GM18873 (cell line): ENCODE results near the gene SMIM11.

ENCODE experiments used
- ATAC-seq: cut with Tn5 transposase; IDR thresholded peaks from one replicate; pipeline ENCODE4 v1.9.1; 2021; ENCODE audit warnings: mild to moderate bottlenecking, moderate library complexity, moderate number of reproducible peaks; ENCODE audit not compliant: unreplicated experiment, low FRiP score

SMIM11 gene

GRCh38 chr21:34374940-34375618, at the start of gene SMIM11:
TSS of gene SMIM11 (plus strand) at chr21:34375507. CDS start at chr21:34379505, 3,998 bp downstream.
- peak; percentile 76 for ATAC-seq

DNA sequence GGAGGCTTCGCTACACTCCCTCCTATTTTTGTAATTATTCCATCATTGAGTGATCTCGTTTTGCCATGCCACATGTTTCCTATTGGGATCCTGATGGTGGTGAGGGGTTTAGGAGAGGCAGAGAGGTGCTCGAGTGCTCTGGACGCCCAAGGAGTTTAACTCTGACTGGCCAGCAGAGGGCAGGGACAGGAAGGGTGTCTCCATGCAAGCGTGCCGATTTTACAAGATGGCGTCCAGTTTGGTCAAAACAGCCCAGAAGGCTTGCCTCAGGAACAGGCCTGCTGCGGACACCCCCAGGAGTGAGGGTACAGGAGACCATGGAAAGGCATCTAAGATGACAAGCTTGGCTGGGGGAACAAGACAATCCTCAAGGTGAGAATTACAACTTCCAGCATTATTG, 45.3 kb upstream of the SMIM11 start:
- ATAC-seq: no peak

DNA sequence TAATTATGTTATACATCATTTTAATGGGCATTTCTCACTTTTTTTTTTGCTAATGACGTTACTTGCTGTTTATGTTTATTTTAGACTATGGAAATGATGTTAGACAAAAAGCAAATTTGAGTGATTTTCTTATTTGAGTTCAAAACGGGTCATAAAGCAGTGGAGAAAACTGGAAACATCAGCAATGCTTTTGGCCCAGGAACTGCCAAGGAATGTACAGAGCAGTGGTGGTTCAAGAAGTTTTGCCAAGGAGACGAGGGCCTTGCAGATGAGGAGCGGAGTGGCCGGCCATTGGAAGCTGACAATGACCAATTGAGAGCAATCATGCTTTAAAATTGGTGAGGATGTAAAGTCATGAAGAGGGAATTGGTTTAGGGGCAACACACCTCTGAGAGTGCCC, 43.6 kb upstream of the SMIM11 start:
- no peak for ATAC-seq

- no peak for ATAC-seq
These were observed 43.0 kb upstream of the SMIM11 start for GRCh38 chr21:34332347-34332746.

DNA sequence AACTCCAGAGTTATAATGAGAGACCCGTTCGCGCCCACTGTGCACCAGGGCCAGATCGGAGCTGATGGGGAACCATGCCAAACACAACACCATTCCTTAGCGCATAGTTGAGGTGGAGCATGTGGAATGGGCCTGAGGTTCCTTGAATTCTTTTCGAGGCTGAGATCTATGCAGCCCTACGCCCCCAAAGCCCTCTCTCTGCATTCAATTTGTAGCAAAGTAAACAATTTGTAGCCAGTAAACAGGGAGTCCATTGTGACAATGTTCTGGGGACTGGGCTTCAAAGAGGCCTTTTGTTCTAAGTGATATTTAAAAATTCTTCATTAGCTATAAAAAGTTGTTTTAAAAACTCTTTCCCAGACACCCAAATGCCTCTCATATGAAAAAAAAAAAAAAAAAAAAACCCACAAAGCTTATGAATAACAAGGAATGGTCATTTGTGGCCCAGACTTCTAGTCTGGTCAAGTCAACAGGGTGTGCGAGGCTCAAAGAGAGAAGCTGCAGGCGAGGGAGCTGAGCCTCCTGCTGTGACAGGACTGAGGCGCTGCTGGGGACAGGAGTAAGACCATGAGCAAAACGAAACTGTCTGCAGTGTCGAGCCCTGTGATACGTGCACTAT, 42.1 kb upstream of the SMIM11 start:
- no peak for ATAC-seq

- ATAC-seq: no peak
These were observed 40.0 kb upstream of the SMIM11 start for GRCh38 chr21:34335316-34335715.

DNA sequence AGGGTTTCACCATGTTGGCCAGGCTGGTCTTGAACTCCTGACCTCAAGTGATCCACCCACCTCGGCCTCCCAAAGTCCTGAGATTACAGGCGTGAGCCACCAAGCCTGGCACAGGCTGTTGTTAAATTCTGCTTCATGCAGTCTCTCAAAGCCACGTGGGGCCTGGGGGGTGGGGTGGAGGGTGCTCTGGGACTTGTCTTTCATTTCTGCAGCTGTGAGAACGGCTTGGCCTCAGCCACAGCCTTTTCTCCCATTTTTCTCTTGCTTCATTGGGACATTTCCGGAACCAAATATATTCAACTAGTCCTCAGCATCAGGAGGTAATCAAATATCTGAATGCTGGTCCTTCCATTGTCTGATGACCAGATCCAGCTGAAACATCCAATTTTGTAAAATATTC, 39.1 kb upstream of the SMIM11 start:
- ATAC-seq: no peak

DNA sequence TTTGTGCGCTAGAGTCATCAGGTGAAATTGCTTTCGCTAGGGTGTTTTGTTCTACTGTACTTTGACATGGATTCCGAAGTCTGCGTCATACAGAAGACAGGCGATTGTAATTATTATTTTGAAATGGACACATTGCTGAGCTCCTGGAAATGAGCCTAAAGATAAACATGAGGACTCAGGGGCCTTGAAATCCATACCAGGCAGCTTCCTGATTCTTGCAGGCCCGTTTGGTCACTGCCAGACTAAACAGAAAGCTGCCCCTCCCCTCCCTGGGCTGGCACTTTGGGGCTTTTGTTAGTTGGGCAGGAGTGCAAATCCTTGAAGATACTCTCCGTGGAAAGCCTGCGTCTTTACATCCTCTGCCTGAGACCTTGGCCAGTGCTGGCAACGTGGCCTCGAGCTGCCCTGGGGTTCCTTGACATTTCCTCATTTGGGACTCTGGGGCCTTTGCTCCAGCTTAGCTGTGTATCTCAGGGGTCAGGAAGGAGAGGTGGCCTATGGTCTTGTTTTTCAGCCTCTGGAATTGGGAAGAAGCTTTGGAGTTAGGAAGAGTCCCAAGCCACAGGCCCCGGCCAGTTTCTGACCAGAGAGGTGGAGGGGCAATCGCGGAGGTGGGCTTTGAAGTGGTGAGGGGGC, 38.4 kb upstream of the SMIM11 start:
- ATAC-seq: no peak

DNA sequence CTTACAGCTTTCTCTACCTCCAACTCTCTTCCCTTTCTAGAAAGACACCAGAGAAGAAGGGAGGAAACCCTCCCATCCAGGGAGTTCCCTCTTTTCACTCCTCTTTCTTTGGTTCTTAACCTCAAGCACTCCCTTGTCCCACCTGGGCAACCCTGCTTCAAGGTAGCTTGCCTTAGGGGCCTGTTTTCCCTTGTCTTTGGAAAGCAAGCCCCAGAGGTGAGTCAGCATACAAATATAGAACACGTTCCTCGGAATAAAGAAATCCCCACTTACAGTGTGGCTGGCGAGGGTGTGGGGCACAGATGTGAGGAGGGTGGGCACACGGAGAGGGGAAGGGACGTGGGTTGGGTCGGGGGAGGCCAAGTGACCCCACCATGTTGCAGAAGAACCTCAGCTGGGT, 37.6 kb upstream of the SMIM11 start:
- ATAC-seq: no peak

DNA sequence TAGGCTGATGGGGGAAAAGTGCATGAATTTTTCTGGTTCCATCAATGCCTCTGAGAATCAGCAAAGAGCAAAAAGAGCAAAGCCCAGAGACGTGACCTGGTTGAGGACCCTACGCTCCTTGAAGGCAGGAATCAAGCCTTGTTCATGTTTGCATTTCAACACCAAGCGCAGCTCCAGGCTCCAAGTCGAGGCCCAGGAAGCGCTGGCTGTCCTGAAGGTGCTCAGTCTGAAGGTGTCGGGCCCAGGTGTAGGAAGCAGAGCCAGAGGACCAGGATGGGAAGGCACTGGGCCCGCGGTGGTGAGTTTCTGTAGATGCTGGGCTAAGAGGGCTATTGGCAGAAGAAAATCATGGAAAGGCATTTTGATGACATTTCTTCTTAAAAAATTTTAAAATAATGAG, 37.1 kb upstream of the SMIM11 start:
- no peak for ATAC-seq

GRCh38 chr21:34340061-34340460, 35.2 kb upstream of the SMIM11 start:
- no peak for ATAC-seq

DNA sequence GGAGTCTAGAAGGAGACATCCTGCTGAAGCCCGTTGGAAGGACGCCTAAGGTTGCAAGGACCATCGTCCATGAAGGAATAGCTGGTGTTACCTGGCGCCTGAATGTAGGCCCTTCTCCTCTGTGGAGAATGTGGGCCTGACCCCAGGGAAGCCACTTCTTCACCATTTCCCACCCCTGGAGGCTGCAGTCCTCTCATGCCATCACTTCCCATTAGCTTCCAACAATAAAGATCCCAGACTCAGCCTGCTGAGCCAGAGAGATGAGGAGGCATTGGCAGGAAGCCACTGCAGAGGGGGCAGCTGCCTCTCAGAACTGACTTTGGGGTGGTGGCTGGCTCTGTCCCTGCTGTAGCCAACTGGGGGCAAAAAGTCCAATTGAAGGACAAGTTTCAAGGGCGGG, 32.8 kb upstream of the SMIM11 start:
- no peak for ATAC-seq

- no peak for ATAC-seq
These were observed 32.0 kb upstream of the SMIM11 start for GRCh38 chr21:34343347-34343746.

- ATAC-seq: no peak
These were observed 31.4 kb upstream of the SMIM11 start for GRCh38 chr21:34343838-34344381.

DNA sequence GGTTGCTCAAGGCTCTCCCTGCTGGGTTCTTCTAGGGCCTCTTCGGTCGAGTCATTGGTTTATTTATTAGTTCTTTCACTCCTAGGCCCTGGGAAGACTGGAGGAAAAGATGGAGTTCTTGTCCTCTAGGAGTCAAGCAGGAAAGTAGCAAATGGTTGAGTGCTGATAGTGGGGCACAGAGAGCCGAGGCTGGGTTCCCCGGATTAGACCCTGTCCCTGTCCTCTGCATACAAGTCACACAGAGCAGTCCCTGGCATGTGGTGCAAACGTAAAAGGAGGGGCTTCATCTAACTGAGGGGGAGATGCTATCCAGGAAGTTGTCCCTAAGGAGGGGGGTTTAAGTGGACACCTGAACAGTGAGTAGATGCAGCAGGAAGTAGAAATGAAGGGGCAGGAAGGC, 30.7 kb upstream of the SMIM11 start:
- no peak for ATAC-seq

GRCh38 chr21:34345091-34345871, 30.0 kb upstream of the SMIM11 start:
- ATAC-seq: no peak

- ATAC-seq: no peak
These were observed 29.4 kb upstream of the SMIM11 start for GRCh38 chr21:34345892-34346291.

DNA sequence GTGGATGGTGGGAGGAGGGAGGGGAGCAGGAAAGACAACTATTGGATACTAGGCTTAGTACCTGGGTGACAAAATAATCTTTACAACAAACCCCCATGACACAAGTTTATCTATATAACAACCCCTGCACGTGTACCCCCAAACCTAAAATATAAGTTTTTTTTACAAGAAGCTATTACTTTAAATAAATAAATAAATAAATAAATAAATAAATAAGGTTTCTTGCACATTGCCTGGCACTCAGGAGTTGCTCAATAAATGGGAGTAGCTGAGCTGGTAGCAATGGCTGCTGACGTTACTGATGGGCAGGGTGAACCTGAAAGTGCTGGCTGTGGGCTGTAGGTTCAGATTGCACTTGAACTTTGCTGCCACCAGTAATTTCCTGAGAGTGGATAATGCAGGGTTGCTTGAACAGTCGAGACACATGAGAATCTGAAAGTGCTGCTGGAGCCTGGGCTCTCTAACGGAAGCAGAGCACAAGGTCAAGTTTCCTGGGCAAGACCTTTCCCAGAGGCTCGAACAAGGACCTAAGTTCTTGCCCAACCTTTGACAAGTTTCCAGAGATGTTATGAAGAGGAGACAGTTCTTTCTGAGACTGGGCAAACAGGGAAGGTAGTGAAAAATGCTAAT, 26.3 kb upstream of the SMIM11 start:
- no peak for ATAC-seq

GRCh38 chr21:34351786-34352241, 23.5 kb upstream of the SMIM11 start:
- ATAC-seq: peak; percentile 53

DNA sequence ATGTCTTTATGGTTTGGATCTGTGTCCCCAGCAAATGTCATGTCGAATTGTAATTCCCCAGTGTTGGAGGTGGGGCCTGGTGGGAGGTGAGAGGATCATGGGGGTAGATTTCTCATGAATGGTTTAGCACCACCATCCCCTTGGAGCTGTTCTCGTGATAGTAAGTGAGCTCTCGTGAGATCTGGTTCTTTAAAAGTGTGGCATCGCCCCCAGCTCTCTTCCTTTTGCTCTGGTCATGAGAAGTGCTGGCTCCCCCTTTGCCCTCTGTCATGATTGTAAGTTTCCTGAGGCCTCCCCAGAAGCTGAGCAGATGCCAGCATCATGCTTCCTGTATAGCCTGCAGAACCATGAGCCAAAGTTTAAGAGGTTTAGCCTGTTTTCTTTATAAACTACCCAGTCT, 22.8 kb upstream of the SMIM11 start:
- ATAC-seq: no peak
